GM12878 (cell line): ENCODE results near the gene ITIH2. TPM values are rescaled to one million over a fixed set of nuclear protein-coding genes. Genes with fewer than 3 reads are reported as not detected.

Source experiments
- ATAC-seq: fragments of 200-7000 bp; cut with Tn5 transposase; 3 replicates; pipeline ENCODE4 v1.9.1; 2020; ENCODE audit warnings: mild to moderate bottlenecking, moderate library complexity
- BruUV-seq: library from RNA; stranded (reverse); fragments of 400-500 nt; replicated peaks from 2 replicates; lab custom pipeline; 2021; lab: Mats Ljungman, UMichigan
- CTCF ChIA-PET: fragments of 300-600 bp; sonication (Branson Sonifier 250); formaldehyde crosslinking; extraction: SDS; loops from one replicate; lab custom pipeline; 2021; ENCODE audit warnings: inconsistent platforms; lab: Yijun Ruan, JAX
- POLR2A ChIA-PET: fragments of 350-600 bp; formaldehyde crosslinking; extraction: SDS; loops from one replicate; lab custom pipeline; 2021; ENCODE audit warnings: inconsistent platforms; lab: Charles Lee
- RAD21 ChIA-PET: fragments of 300-600 bp; sonication (Branson Sonifier 250); formaldehyde crosslinking; loops from one replicate; lab custom pipeline; 2023; ENCODE audit warnings: antibody characterized with exemption; ENCODE audit not compliant: unreplicated experiment; lab: Charles Lee
- SMC1A ChIA-PET: fragments of 300-600 bp; sonication (Branson Sonifier 250); formaldehyde crosslinking; loops from one replicate; lab custom pipeline; 2023; ENCODE audit not compliant: unreplicated experiment, uncharacterized antibody; lab: Charles Lee
- DNase-seq: peaks from one replicate; pipeline ENCODE4 v3.0.0-alpha.2; 2011; ENCODE audit warnings: low read depth, low spot score
- FAIRE-seq: peaks from 3 replicates; lab custom pipeline; 2011; peaks lifted over from hg19 to GRCh38; lab: Jason Lieb, UNC
- H2AFZ ChIP-seq: 2 replicates; pipeline ENCODE4 v1.6.0; 2011; ENCODE audit warnings: low read depth, low read length, control low read depth; ENCODE audit not compliant: control insufficient read depth
- H3K27ac ChIP-seq: 2 replicates; pipeline ENCODE4 v1.5.1; 2011; ENCODE audit warnings: control low read depth; ENCODE audit not compliant: control insufficient read depth, insufficient read depth
- H3K27me3 ChIP-seq, 2 experiments: replicated peaks in 1 of 2; 2 replicates each; pipeline versions ENCODE4 v1.6.0 to v1.6.1; 2011; ENCODE audit warnings: low read length in 1 of 2; ENCODE audit not compliant: control insufficient read depth in 2 of 2, insufficient read depth in 2 of 2
- H3K36me3 ChIP-seq, 2 experiments: 2 replicates each; pipeline ENCODE4 v1.5.1; 2011; ENCODE audit warnings: low read length in 1 of 2; ENCODE audit not compliant: control insufficient read depth in 2 of 2, insufficient read depth in 2 of 2
- H3K4me1 ChIP-seq: 2 replicates; pipeline ENCODE4 v1.6.1; 2011; ENCODE audit warnings: mild to moderate bottlenecking, low read length, moderate library complexity, mixed read lengths; ENCODE audit not compliant: control insufficient read depth, insufficient read depth
- H3K4me2 ChIP-seq: 2 replicates; pipeline ENCODE4 v1.6.0; 2011; ENCODE audit warnings: control low read depth; ENCODE audit not compliant: control insufficient read depth, insufficient read depth
- H3K4me3 ChIP-seq: fragments of 200-600 bp; sonication (generic); 2 replicates; pipeline ENCODE4 v1.5.1; 2016
- H3K79me2 ChIP-seq: 2 replicates; pipeline ENCODE4 v1.6.0; 2011; ENCODE audit warnings: low read length; ENCODE audit not compliant: control insufficient read depth, insufficient read depth
- H3K9ac ChIP-seq: 2 replicates; pipeline ENCODE4 v1.8.0; 2011; ENCODE audit warnings: low read length, control low read depth, mixed read lengths; ENCODE audit not compliant: control insufficient read depth, insufficient read depth
- H3K9me3 ChIP-seq: replicated peaks from 3 replicates; pipeline ENCODE4 v1.5.1; 2011; ENCODE audit warnings: mild to moderate bottlenecking, low read length; ENCODE audit not compliant: control insufficient read depth, insufficient read depth
- H4K20me1 ChIP-seq: 2 replicates; pipeline ENCODE4 v1.6.0; 2011; ENCODE audit not compliant: control insufficient read depth, insufficient read depth
- ATF7 ChIP-seq: fragments of 450-650 bp; IDR thresholded peaks from 2 replicates; pipeline ENCODE4 v1.6.1; 2016; ENCODE audit warnings: low read depth, mild to moderate bottlenecking
- BACH1 ChIP-seq: fragments of 450-650 bp; IDR thresholded peaks from 2 replicates; pipeline ENCODE4 v1.6.1; 2017; ENCODE audit warnings: mild to moderate bottlenecking, borderline replicate concordance
- CBX3 ChIP-seq: fragments of 200-600 bp; sonication (generic); IDR thresholded peaks from 2 replicates; pipeline ENCODE4 v1.6.1; 2016; ENCODE audit warnings: low read depth, borderline replicate concordance
- CHD4 ChIP-seq: fragments of 200-600 bp; sonication (generic); IDR thresholded peaks from 2 replicates; pipeline ENCODE4 v1.6.1; 2016; ENCODE audit warnings: mild to moderate bottlenecking
- ETV6 ChIP-seq, 2 experiments: fragments of 450-650 bp in 1 of 2; IDR thresholded peaks in 1 of 2; conservative IDR thresholded peaks in 1 of 2; 2 replicates each; pipeline ENCODE4 v1.6.1; 2014; ENCODE audit warnings: antibody characterized with exemption in 1 of 2, borderline replicate concordance in 1 of 2, low read depth in 1 of 2, mild to moderate bottlenecking in 1 of 2, moderate library complexity in 1 of 2
- POLR2AphosphoS2 ChIP-seq: IDR thresholded peaks from 2 replicates; pipeline ENCODE4 v1.6.1; 2011; ENCODE audit warnings: low read depth, mild to moderate bottlenecking, low read length, improper control_type of control experiment, moderate library complexity
- POU2F2 ChIP-seq: IDR thresholded peaks from 3 replicates; pipeline ENCODE4 v1.6.1; 2011; ENCODE audit warnings: low read depth, mild to moderate bottlenecking, low read length, borderline replicate concordance
- RFX5 ChIP-seq: IDR thresholded peaks from 2 replicates; pipeline ENCODE4 v1.6.1; 2011; ENCODE audit warnings: low read depth, low read length, improper control_type of control experiment
- RUNX3 ChIP-seq: IDR thresholded peaks from 2 replicates; pipeline ENCODE4 v1.6.1; 2012; ENCODE audit warnings: low read length, inconsistent platforms
- SMARCA5 ChIP-seq: fragments of 450-650 bp; IDR thresholded peaks from 2 replicates; pipeline ENCODE4 v1.6.1; 2017; ENCODE audit warnings: mild to moderate bottlenecking
- SUZ12 ChIP-seq: fragments of 200-600 bp; sonication (generic); IDR thresholded peaks from one replicate; pipeline ENCODE4 v1.6.1; 2018; ENCODE audit warnings: antibody characterized with exemption, mild to moderate bottlenecking; ENCODE audit not compliant: unreplicated experiment
- ZNF207 ChIP-seq: fragments of 450-650 bp; IDR thresholded peaks from 2 replicates; pipeline ENCODE4 v1.6.1; 2014; ENCODE audit warnings: antibody characterized with exemption, mild to moderate bottlenecking, borderline replicate concordance
- WGBS: methylation state at CpG from one replicate; pipeline ENCODE4 v1.1.6; 2016; ENCODE audit warnings: low lambda C conversion rate; ENCODE audit not compliant: insufficient replicate concordance, insufficient coverage; ENCODE audit errors: missing lambda C conversion rate; 5-methylcytosine and 5-hydroxymethylcytosine counted together
- in situ Hi-C: fragments of 300-500 bp; cut with MboI; formaldehyde crosslinking; loops from 9 replicates; pipeline ENCODE4 v1.14.3; 2018; ENCODE audit warnings: mixed read lengths
- intact Hi-C: fragments of 100-400 bp; cut with micrococcal nuclease; formaldehyde crosslinking; loops from one replicate; pipeline ENCODE4 v1.14.2; 2022; ENCODE audit not compliant: unreplicated experiment
- polyA plus RNA-seq, 11 experiments: library from polyadenylated mRNA; depleted of rRNA in 4 of 11; unstranded in 6 of 11; stranded (reverse) in 5 of 11; fragments of >200 nt; fragmentation: Nextera tagmentation in 4 of 11; fragmentation: Illumina TruSeq in 1 of 11; extraction: Ambion mirVana in 4 of 11; extraction: Trizol in 1 of 11; gene quantifications; 1 replicate in 1 of 11; 2 replicates in 10 of 11; pipeline versions ENCODE4 v1.2.1 to v1.2.3, GENCODE V29; 2011 to 2016; ENCODE audit warnings: inconsistent platforms in 2 of 11, missing spikeins in 2 of 11, low read depth in 1 of 11
- total RNA-seq, 4 experiments: library from RNA; depleted of rRNA in 3 of 4; stranded (reverse); fragments of >200 nt in 3 of 4; fragmentation: Illumina TruSeq in 1 of 4; extraction: Trizol in 1 of 4; gene quantifications; 2 replicates each; pipeline versions ENCODE4 v1.2.1 to v1.2.3, GENCODE V29; 2013 to 2021

Gene ITIH2
- total and polyA plus RNA-seq, 10 of the 15 experiments (the other 5 are each of a cell fraction or from before 2014, with no cell fraction given), result 0.05 to 0.72 (median 0.53) TPM; not detected in 7

- FAIRE-seq, result no peak
- POLR2A ChIA-PET, result interaction anchor here (0.8 kb wide), 1 partner anchor 12 kb away, joined by 3 read pairs; no protein-coding TSS in a partner anchor
- RAD21 ChIA-PET, result no interaction called here
- no TSS peak for BruUV-seq
- Histone ChIP-seq H2AFZ (no peak overlapping the region), H3K36me3 (peaks cover 2 to 28% of the 10 kb centered on the region in 2 experiments; a peak in 3 of 4 replicates), H3K9ac (no peak overlapping the region), H3K27me3 (no peaks in the 10 kb centered on the region), H3K4me1 (no peaks in the 10 kb centered on the region), H3K4me2 (no peak overlapping the region), H4K20me1 (no peaks in the 10 kb centered on the region), H3K79me2 (no peaks in the 10 kb centered on the region), H3K27ac (no peak overlapping the region), H3K4me3 (no peak overlapping the region), H3K9me3 (no peaks in the 10 kb centered on the region)
- intact Hi-C loops, result no loop called here
- ATAC-seq, result no peak
- WGBS, result 76% methylated on average over 10 of the region's 10 CpGs
- DNase-seq, result no peak
- in situ Hi-C loops, result no loop called here
- SMC1A ChIA-PET, result no interaction called here
- CTCF ChIA-PET, result no interaction called here
- TF ChIP-seq CHD4 (no peak), RUNX3 (no peak), BACH1 (no peak), SUZ12 (no peak), RFX5 (no peak), ATF7 (no peak), POU2F2 (no peak), SMARCA5 (no peak), POLR2AphosphoS2 (no peak), CBX3 (no peak), ZNF207 (no peak), ETV6 (conservative IDR thresholded peaks at IDR 0.05 in 1 of 2, IDR thresholded peaks at IDR 0.05 in 1 of 2; ENCODE audit: borderline replicate concordance in 1 of 2, low read depth in 1 of 2) (no peak)
Observed at GRCh38 chr10:7773845-7774801, 71.0 kb downstream of the ITIH2 start.
